ENCODE measurements around the gene EPB41L4B.

EPB41L4B gene

GRCh38 chr9:109156708-109157107, 164.2 kb downstream of the EPB41L4B start (continued):
- TF ChIP-seq ZNF404 (tag by site-specific recombination; IDR thresholded peaks at IDR 0.05) (no peak), ZNF37A (tag by site-specific recombination; IDR thresholded peaks at IDR 0.05) (no peak), ZNF473 (tag by site-specific recombination; IDR thresholded peaks at IDR 0.05) (no peak), SP3 (tag by site-specific recombination; IDR thresholded peaks at IDR 0.05) (no peak), ZBTB17 (tag by site-specific recombination; IDR thresholded peaks at IDR 0.05) (no peak), MYNN (tag by site-specific recombination; IDR thresholded peaks at IDR 0.05; ENCODE audit: borderline replicate concordance) (no peak), ZNF76 (tag by site-specific recombination; IDR thresholded peaks at IDR 0.05; ENCODE audit: borderline replicate concordance, low read depth) (no peak)

- Histone ChIP-seq H3K27ac (ENCODE audit: extremely low read depth, low read depth, low read length) (no peak overlapping the region), H3K4me1 (ENCODE audit: control insufficient read depth, insufficient read depth, low read length) (no peaks in the 10 kb centered on the region), H3K9me3 (ENCODE audit: control insufficient read depth, insufficient read depth, low read depth, low read length) (no peaks in the 10 kb centered on the region), H3K36me3 (ENCODE audit: control insufficient read depth in 2 of 2, insufficient read depth in 1 of 2, low read length in 2 of 2) (no peaks in the 10 kb centered on the region), H3K4me3 (ENCODE audit: low read depth, low read length) (no peak overlapping the region)
- ChIA-PET POLR2A (no interaction called here), CTCF (no interaction called here)
- TF ChIP-seq WT1 (tag by site-specific recombination; IDR thresholded peaks at IDR 0.05) (no peak), PRDM1 (tag by site-specific recombination; IDR thresholded peaks at IDR 0.05) (no peak), SP7 (tag by site-specific recombination; IDR thresholded peaks at IDR 0.05) (no peak), ZNF2 (tag by site-specific recombination; IDR thresholded peaks at IDR 0.05) (no peak), ZNF580 (tag by site-specific recombination; IDR thresholded peaks at IDR 0.05) (no peak), SP3 (tag by site-specific recombination; IDR thresholded peaks at IDR 0.05) (no peak), ZNF830 (tag by site-specific recombination; IDR thresholded peaks at IDR 0.05; ENCODE audit: low read depth) (no peak), ZBTB26 (tag by site-specific recombination; optimal IDR thresholded peaks at IDR 0.05) (no peak), RBAK (tag by site-specific recombination; IDR thresholded peaks at IDR 0.05) (no peak), ZNF214 (tag by site-specific recombination; IDR thresholded peaks at IDR 0.05; ENCODE audit: borderline replicate concordance) (no peak)
Measured at GRCh38 chr9:109150925-109151545, 169.8 kb downstream of the EPB41L4B start.

- POLR2A ChIA-PET = no interaction called here
- no peaks in the 10 kb centered on the region for H3K9me3 ChIP-seq (ENCODE audit: control insufficient read depth, insufficient read depth, low read depth, low read length)
- H3K4me1 ChIP-seq (ENCODE audit: control insufficient read depth, insufficient read depth, low read length) = no peaks in the 10 kb centered on the region
- CTCF ChIA-PET = no interaction called here
- H3K27ac ChIP-seq (ENCODE audit: extremely low read depth, low read depth, low read length) = no peak overlapping the region
- H3K4me3 ChIP-seq (ENCODE audit: low read depth, low read length) = no peak overlapping the region
- no peaks in the 10 kb centered on the region for H3K36me3 ChIP-seq (ENCODE audit: control insufficient read depth in 2 of 2, insufficient read depth in 1 of 2, low read length in 2 of 2)
- no peak for TF ChIP-seq ZSCAN18 (tag by site-specific recombination; IDR thresholded peaks at IDR 0.05)
- TF ChIP-seq ZBTB17 (tag by site-specific recombination; IDR thresholded peaks at IDR 0.05) = no peak
- no peak for TF ChIP-seq KLF9 (tag by site-specific recombination; IDR thresholded peaks at IDR 0.05; ENCODE audit: low read depth)
- TF ChIP-seq ZNF785 (tag by site-specific recombination; IDR thresholded peaks at IDR 0.05) = no peak
- TF ChIP-seq ZNF548 (tag by site-specific recombination; IDR thresholded peaks at IDR 0.05) = no peak
- TF ChIP-seq ZSCAN4 (tag by site-specific recombination; IDR thresholded peaks at IDR 0.05) = no peak
- no peak for TF ChIP-seq ZNF23 (tag by site-specific recombination; IDR thresholded peaks at IDR 0.05; ENCODE audit: borderline replicate concordance)
- TF ChIP-seq GLIS2 (tag by site-specific recombination; IDR thresholded peaks at IDR 0.05) = no peak
- no peak for TF ChIP-seq ZNF2 (tag by site-specific recombination; IDR thresholded peaks at IDR 0.05)
- no peak for TF ChIP-seq ZNF211 (tag by site-specific recombination; IDR thresholded peaks at IDR 0.05; ENCODE audit: low read depth)
- TF ChIP-seq ZNF416 (tag by site-specific recombination; IDR thresholded peaks at IDR 0.05) = no peak
- TF ChIP-seq ZBTB20 (tag by site-specific recombination; IDR thresholded peaks at IDR 0.05) = no peak
Measured at GRCh38 chr9:109149722-109150121, 171.1 kb downstream of the EPB41L4B start.

Data from HEK293 (cell line).